Fibroblast of pulmonary artery (primary cell): ENCODE results near the gene HELZ2.

Source experiments
- DNase-seq: peaks from one replicate; pipeline ENCODE4 v3.0.0-alpha.2; 2010; ENCODE audit warnings: low read depth
- H3K4me3 ChIP-seq: replicated peaks from 2 replicates; pipeline ENCODE4 v1.5.1; 2011; ENCODE audit warnings: low read depth, mild to moderate bottlenecking, control low read depth, low read length, moderate library complexity
- CTCF ChIP-seq: IDR thresholded peaks from 2 replicates; pipeline ENCODE4 v1.5.1; 2011; ENCODE audit warnings: mild to moderate bottlenecking, control low read depth, low read length, inconsistent platforms; ENCODE audit errors: missing control alignments

HELZ2 gene

GRCh38 chr20:63525971-63526370 is 48.1 kb downstream of the HELZ2 start:
- no peak overlapping the region for H3K4me3 ChIP-seq
- TF ChIP-seq CTCF, result no peak
- no peak for DNase-seq

- DNase-seq, result no peak
- H3K4me3 ChIP-seq, result no peak overlapping the region
- TF ChIP-seq CTCF, result no peak
These were observed 48.9 kb downstream of the HELZ2 start for GRCh38 chr20:63525185-63525584.
